HepG2 (cell line): ENCODE results near the gene GPR152. TPM values are rescaled to one million over a fixed set of nuclear protein-coding genes. Genes with fewer than 3 reads are reported as not detected.

ENCODE experiments used
- ELF4 ChIP-seq: sonication (generic); formaldehyde crosslinking; IDR thresholded peaks from 2 replicates; pipeline ENCODE4 v1.5.0; 2020; ENCODE audit warnings: missing genetic modification reagents, mild to moderate bottlenecking, moderate library complexity, borderline replicate concordance
- HNF1A ChIP-seq, 2 experiments: sonication (generic) in 1 of 2; formaldehyde crosslinking in 1 of 2; IDR thresholded peaks; 2 replicates each; pipeline versions ENCODE4 v1.4.0 to v1.6.1; 2016 to 2020; ENCODE audit warnings: borderline replicate concordance in 1 of 2, low read depth in 1 of 2, mild to moderate bottlenecking in 1 of 2, missing genetic modification reagents in 1 of 2
- HOXA5 ChIP-seq: sonication (generic); formaldehyde crosslinking; IDR thresholded peaks from 2 replicates; pipeline ENCODE4 v1.4.0; 2020; ENCODE audit warnings: missing genetic modification reagents
- KLF11 ChIP-seq: IDR thresholded peaks from 2 replicates; pipeline ENCODE4 v1.6.1; 2016; ENCODE audit warnings: missing compliant biosample characterization
- PHF8 ChIP-seq: sonication (generic); formaldehyde crosslinking; IDR thresholded peaks from 2 replicates; pipeline ENCODE4 v1.5.0; 2020; ENCODE audit warnings: missing genetic modification reagents
- RNF2 ChIP-seq: fragments of 450-650 bp; conservative IDR thresholded peaks from 2 replicates; pipeline ENCODE4 v1.6.1; 2016; ENCODE audit warnings: low read depth
- SAFB2 ChIP-seq: sonication (generic); formaldehyde crosslinking; IDR thresholded peaks from 2 replicates; pipeline ENCODE4 v1.5.1; 2020; ENCODE audit warnings: missing genetic modification reagents, low read depth, mild to moderate bottlenecking, borderline replicate concordance
- ZBTB44 ChIP-seq: sonication (generic); formaldehyde crosslinking; IDR thresholded peaks from 2 replicates; pipeline ENCODE4 v1.4.0; 2020; ENCODE audit warnings: missing genetic modification reagents
- ZBTB7A ChIP-seq: sonication (generic); formaldehyde crosslinking; IDR thresholded peaks from 2 replicates; pipeline ENCODE4 v1.8.0; 2022; ENCODE audit warnings: mild to moderate bottlenecking, missing genetic modification reagents
- ZMYM2 ChIP-seq: sonication (generic); formaldehyde crosslinking; IDR thresholded peaks from 2 replicates; pipeline ENCODE4 v1.8.0; 2022; ENCODE audit warnings: mild to moderate bottlenecking, missing genetic modification reagents
- ZNF18 ChIP-seq: sonication (generic); formaldehyde crosslinking; IDR thresholded peaks from 2 replicates; pipeline ENCODE4 v1.8.0; 2022; ENCODE audit warnings: mild to moderate bottlenecking, missing genetic modification reagents; ENCODE audit not compliant: insufficient replicate concordance
- ZNF431 ChIP-seq: sonication (generic); formaldehyde crosslinking; IDR thresholded peaks from 2 replicates; pipeline ENCODE4 v1.9.0; 2022; ENCODE audit warnings: missing genetic modification reagents, low read depth, mild to moderate bottlenecking, borderline replicate concordance
- ZNF567 ChIP-seq: sonication (generic); formaldehyde crosslinking; IDR thresholded peaks from 2 replicates; pipeline ENCODE4 v1.8.1; 2023; ENCODE audit warnings: mild to moderate bottlenecking, missing genetic modification reagents, borderline replicate concordance
- ZNF589 ChIP-seq: sonication (generic); formaldehyde crosslinking; conservative IDR thresholded peaks from 2 replicates; pipeline ENCODE4 v1.8.0; 2022; ENCODE audit warnings: mild to moderate bottlenecking, moderate library complexity, missing genetic modification reagents
- polyA plus RNA-seq, 8 experiments: library from polyadenylated mRNA; depleted of rRNA in 3 of 8; stranded (reverse) in 7 of 8; unstranded in 1 of 8; fragments of >200 nt; fragmentation: Illumina TruSeq in 4 of 8; extraction: Trizol in 4 of 8; gene quantifications; 2 replicates each; pipeline versions ENCODE4 v1.2.1 to v1.2.3, GENCODE V29; 2011 to 2016; ENCODE audit warnings: low read depth in 4 of 8, missing spikeins in 1 of 8, mixed read lengths in 1 of 8; ENCODE audit not compliant: insufficient read depth in 1 of 8
- total RNA-seq, 5 experiments: library from RNA; depleted of rRNA; stranded (reverse); fragments of >200 nt; fragmentation: Illumina TruSeq; extraction: Trizol; gene quantifications; 2 replicates each; pipeline ENCODE4 v1.2.3, GENCODE V29; 2016; ENCODE audit warnings: low read depth in 1 of 5
- TF ChIP-seq, protein P1 (sequence below): sonication (generic); formaldehyde crosslinking; IDR thresholded peaks from 2 replicates; pipeline ENCODE4 v1.8.1; 2022; ENCODE audit warnings: mild to moderate bottlenecking, missing genetic modification reagents
- TF ChIP-seq, protein P2 (sequence below): sonication (generic); formaldehyde crosslinking; IDR thresholded peaks from 2 replicates; pipeline ENCODE4 v1.4.0; 2020; ENCODE audit warnings: missing genetic modification reagents

Gene GPR152
- total and polyA plus RNA-seq, 2 of the 13 experiments (the other 11 are each of a cell fraction or from before 2014, with no cell fraction given) = not detected

GRCh38 chr11:67482827-67483798 is 30.6 kb upstream of the GPR152 start, which contains the start of gene AIP (continued):
- TF ChIP-seq KLF11 (CRISPR knock-in tag) (peak; percentile 92; the same call in 1 of the 2 replicates), ZNF18 (CRISPR knock-in tag) (peak; percentile 84), PHF8 (peak; percentile 76), HOXA5 (CRISPR knock-in tag) (peak; percentile 94), ZNF589 (CRISPR knock-in tag) (peak; percentile 92), ZNF567 (CRISPR knock-in tag) (peak; percentile 95; the same call in 1 of the 2 replicates), HNF1A (IDR thresholded peaks at IDR 0.05; ENCODE audit: low read depth) (no peak), HNF1A (CRISPR knock-in tag; IDR thresholded peaks at IDR 0.05; ENCODE audit: borderline replicate concordance) (peak; percentile 68; the same call in 1 of the 2 replicates), ZNF431 (CRISPR knock-in tag) (peak; percentile 87; the same call in 1 of the 2 replicates), SAFB2 (peak; percentile 95), ZBTB7A (peak; percentile 89), ZMYM2 (CRISPR knock-in tag) (peak; percentile 95), ZBTB44 (CRISPR knock-in tag) (peak; percentile 98), RNF2 (peak; percentile 100), ELF4 (CRISPR knock-in tag) (peak; percentile 89)
- TF ChIP-seq, protein P1, sequence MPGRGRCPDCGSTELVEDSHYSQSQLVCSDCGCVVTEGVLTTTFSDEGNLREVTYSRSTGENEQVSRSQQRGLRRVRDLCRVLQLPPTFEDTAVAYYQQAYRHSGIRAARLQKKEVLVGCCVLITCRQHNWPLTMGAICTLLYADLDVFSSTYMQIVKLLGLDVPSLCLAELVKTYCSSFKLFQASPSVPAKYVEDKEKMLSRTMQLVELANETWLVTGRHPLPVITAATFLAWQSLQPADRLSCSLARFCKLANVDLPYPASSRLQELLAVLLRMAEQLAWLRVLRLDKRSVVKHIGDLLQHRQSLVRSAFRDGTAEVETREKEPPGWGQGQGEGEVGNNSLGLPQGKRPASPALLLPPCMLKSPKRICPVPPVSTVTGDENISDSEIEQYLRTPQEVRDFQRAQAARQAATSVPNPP (CRISPR knock-in tag) = peak; percentile 97
- TF ChIP-seq, protein P2, sequence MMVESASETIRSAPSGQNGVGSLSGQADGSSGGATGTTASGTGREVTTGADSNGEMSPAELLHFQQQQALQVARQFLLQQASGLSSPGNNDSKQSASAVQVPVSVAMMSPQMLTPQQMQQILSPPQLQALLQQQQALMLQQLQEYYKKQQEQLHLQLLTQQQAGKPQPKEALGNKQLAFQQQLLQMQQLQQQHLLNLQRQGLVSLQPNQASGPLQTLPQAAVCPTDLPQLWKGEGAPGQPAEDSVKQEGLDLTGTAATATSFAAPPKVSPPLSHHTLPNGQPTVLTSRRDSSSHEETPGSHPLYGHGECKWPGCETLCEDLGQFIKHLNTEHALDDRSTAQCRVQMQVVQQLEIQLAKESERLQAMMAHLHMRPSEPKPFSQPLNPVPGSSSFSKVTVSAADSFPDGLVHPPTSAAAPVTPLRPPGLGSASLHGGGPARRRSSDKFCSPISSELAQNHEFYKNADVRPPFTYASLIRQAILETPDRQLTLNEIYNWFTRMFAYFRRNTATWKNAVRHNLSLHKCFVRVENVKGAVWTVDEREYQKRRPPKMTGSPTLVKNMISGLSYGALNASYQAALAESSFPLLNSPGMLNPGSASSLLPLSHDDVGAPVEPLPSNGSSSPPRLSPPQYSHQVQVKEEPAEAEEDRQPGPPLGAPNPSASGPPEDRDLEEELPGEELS = peak; percentile 72
